CD14-positive monocyte (primary cell): Measurements from ENCODE around the gene TSC22D3. TPM values are rescaled to one million over a fixed set of nuclear protein-coding genes. Genes with fewer than 3 reads are reported as not detected.

Source experiments
- DNase-seq, 3 donors: peaks; one replicate each; pipeline ENCODE4 v3.0.0-alpha.2; 2011 to 2022
- H2AFZ ChIP-seq: 2 replicates; pipeline ENCODE4 v1.6.0; 2012; ENCODE audit warnings: mild to moderate bottlenecking, low read depth, low read length, inconsistent platforms; ENCODE audit not compliant: insufficient read depth, poor library complexity, severe bottlenecking
- H3K27ac ChIP-seq, 2 donors: 1 replicate in 1 of 2; 2 replicates in 1 of 2; pipeline ENCODE4 v1.5.1; 2012 to 2013; ENCODE audit warnings: low read length in 2 of 2, control low read depth in 1 of 2, inconsistent platforms in 1 of 2, low read depth in 1 of 2, mild to moderate bottlenecking in 1 of 2
- H3K27me3 ChIP-seq, 2 donors: one replicate each; pipeline versions ENCODE4 v1.6.0 to v1.6.1; 2011 to 2013; ENCODE audit warnings: low read length in 2 of 2; ENCODE audit not compliant: control insufficient read depth in 2 of 2, insufficient read depth in 2 of 2
- H3K36me3 ChIP-seq, 2 donors: replicated peaks in 1 of 2; 1 replicate in 1 of 2; 2 replicates in 1 of 2; pipeline versions ENCODE4 v1.5.1 to v1.6.1; 2012 to 2013; ENCODE audit warnings: low read length in 2 of 2, control low read depth in 1 of 2, inconsistent platforms in 1 of 2, mild to moderate bottlenecking in 1 of 2; ENCODE audit not compliant: insufficient read depth in 2 of 2, control insufficient read depth in 1 of 2
- H3K4me1 ChIP-seq, 2 donors: 1 replicate in 1 of 2; 2 replicates in 1 of 2; pipeline versions ENCODE4 v1.5.1 to v1.6.1; 2012 to 2013; ENCODE audit warnings: low read length in 2 of 2, control low read depth in 1 of 2, inconsistent platforms in 1 of 2, mild to moderate bottlenecking in 1 of 2, moderate library complexity in 1 of 2; ENCODE audit not compliant: insufficient read depth in 2 of 2, control insufficient read depth in 1 of 2
- H3K4me2 ChIP-seq: replicated peaks from 2 replicates; pipeline ENCODE3; 2012; ENCODE audit warnings: low read length, moderate library complexity, mild to moderate bottlenecking; ENCODE audit not compliant: poor library complexity, severe bottlenecking; ENCODE audit errors: extremely low read depth
- H3K4me3 ChIP-seq, 3 experiments: fragments of 200-600 bp in 1 of 3; sonication (generic) in 1 of 3; replicated peaks in 1 of 3; 1 replicate in 2 of 3; 2 replicates in 1 of 3; pipeline ENCODE4 v1.5.1; 2011 to 2013; ENCODE audit warnings: low read length in 3 of 3, mild to moderate bottlenecking in 3 of 3, control low read depth in 2 of 3, low read depth in 2 of 3, inconsistent platforms in 1 of 3, moderate library complexity in 1 of 3
- H3K79me2 ChIP-seq: 2 replicates; pipeline ENCODE4 v1.6.0; 2012; ENCODE audit warnings: mild to moderate bottlenecking, control low read depth, inconsistent platforms, low read length, moderate library complexity; ENCODE audit not compliant: insufficient read depth
- H3K9ac ChIP-seq: 2 replicates; pipeline ENCODE4 v1.6.0; 2017; ENCODE audit warnings: low read length, mild to moderate bottlenecking; ENCODE audit not compliant: insufficient read depth, poor library complexity, severe bottlenecking
- H3K9me3 ChIP-seq, 2 donors: replicated peaks in 1 of 2; 1 replicate in 1 of 2; 2 replicates in 1 of 2; pipeline versions ENCODE4 v1.5.1 to v1.6.1; 2012 to 2013; ENCODE audit warnings: low read length in 2 of 2, control low read depth in 1 of 2; ENCODE audit not compliant: control insufficient read depth in 1 of 2, insufficient read depth in 1 of 2
- H4K20me1 ChIP-seq: 2 replicates; pipeline ENCODE4 v1.6.0; 2012; ENCODE audit warnings: mild to moderate bottlenecking, low read length, control low read depth, moderate library complexity; ENCODE audit not compliant: insufficient read depth
- H3K27ac Mint-ChIP-seq, 7 donors: one replicate each; pipeline ENCODE4 v1.8.0; 2020; ENCODE audit warnings: mild to moderate bottlenecking in 7 of 7, mixed read lengths in 7 of 7, moderate library complexity in 6 of 7, inconsistent platforms in 2 of 7
- H3K27me3 Mint-ChIP-seq, 3 donors: one replicate each; pipeline ENCODE4 v1.8.0; 2021 to 2022; ENCODE audit warnings: low read depth in 3 of 3, mild to moderate bottlenecking in 3 of 3, mixed read lengths in 3 of 3, moderate library complexity in 3 of 3, inconsistent platforms in 1 of 3
- H3K36me3 Mint-ChIP-seq, 2 donors: one replicate each; pipeline ENCODE4 v1.8.0; 2020; ENCODE audit warnings: mixed read lengths in 2 of 2, inconsistent platforms in 1 of 2, mild to moderate bottlenecking in 1 of 2
- H3K4me1 Mint-ChIP-seq: one replicate; pipeline ENCODE4 v1.8.0; 2020; ENCODE audit warnings: mild to moderate bottlenecking, mixed read lengths
- H3K4me3 Mint-ChIP-seq, 2 donors: one replicate each; pipeline ENCODE4 v1.8.0; 2020; ENCODE audit warnings: mild to moderate bottlenecking in 2 of 2, mixed read lengths in 2 of 2, moderate library complexity in 1 of 2
- H3K9me3 Mint-ChIP-seq, 7 donors: one replicate each; pipeline ENCODE4 v1.8.0; 2020 to 2022; ENCODE audit warnings: mixed read lengths in 7 of 7, mild to moderate bottlenecking in 6 of 7, moderate library complexity in 6 of 7, inconsistent platforms in 2 of 7
- WGBS: methylation state at CpG from one replicate; pipeline ENCODE4 v1.1.5; 2013; ENCODE audit warnings: missing lambda C conversion rate; ENCODE audit not compliant: insufficient coverage; 5-methylcytosine and 5-hydroxymethylcytosine counted together
- intact Hi-C, 2 donors: fragments of 100-400 bp; cut with micrococcal nuclease; formaldehyde crosslinking; loops; one replicate each; pipeline versions ENCODE4 v1.15.0 to v1.15.1; 2023
- polyA plus RNA-seq, 3 donors: library from polyadenylated mRNA; depleted of rRNA in 1 of 3; unstranded in 2 of 3; stranded (reverse) in 1 of 3; fragments of 300-500 nt in 2 of 3; fragments of >200 nt in 1 of 3; fragmentation: Illumina TruSeq in 2 of 3; gene quantifications; 1 replicate in 2 of 3; 2 replicates in 1 of 3; pipeline ENCODE4 v1.2.3, GENCODE V29; 2012 to 2021
- TF ChIP-seq, protein P1 (sequence below): fragments of 200-600 bp; IDR thresholded peaks from one replicate; pipeline ENCODE4 v1.8.0; 2022; ENCODE audit warnings: antibody characterized with exemption, mild to moderate bottlenecking

Gene TSC22D3
- polyA plus RNA-seq, 3 donors, result 171 to 1,562 (median 326) TPM

DNA sequence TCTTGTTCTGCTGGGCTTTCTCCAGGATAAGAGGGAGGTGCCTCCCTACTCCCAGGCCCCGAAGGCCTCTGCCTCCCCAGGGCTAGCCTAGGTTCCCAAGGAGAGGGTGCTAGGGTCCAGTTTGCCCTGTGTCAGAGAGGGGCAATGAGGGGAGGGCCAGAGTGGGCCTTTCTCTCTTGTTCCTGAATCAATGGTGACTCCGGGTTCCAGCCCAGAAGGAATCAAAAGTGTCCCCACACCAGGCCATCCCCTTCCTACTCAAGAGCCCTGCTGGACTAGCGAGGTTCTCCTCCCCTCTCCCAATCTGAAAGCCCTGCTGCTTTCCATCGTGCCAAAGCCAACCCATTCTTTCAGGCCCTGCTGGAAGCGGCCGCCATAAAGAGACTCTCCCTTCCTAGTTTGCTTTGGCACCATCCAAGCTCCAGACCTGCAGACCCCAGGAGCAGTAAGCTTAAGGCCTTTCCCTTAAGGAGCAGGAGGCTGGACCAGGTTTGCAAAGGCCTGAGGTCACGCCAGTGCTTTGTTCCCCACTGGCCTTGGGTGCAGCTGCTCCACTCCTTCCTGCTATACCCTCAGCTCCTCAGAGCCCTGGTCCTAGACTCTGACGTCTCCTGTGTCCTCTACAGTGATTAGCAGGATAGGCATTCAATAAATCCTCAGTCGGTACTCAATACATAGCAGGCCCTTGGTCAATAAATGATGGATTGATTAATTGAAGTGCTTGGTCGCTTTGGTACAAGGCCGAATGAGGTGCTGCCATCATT is 10.6 kb downstream of the TSC22D3 start:
- H2AFZ ChIP-seq, result no peak overlapping the region
- H4K20me1 ChIP-seq, result no peaks in the 10 kb centered on the region
- TF ChIP-seq, protein P1, sequence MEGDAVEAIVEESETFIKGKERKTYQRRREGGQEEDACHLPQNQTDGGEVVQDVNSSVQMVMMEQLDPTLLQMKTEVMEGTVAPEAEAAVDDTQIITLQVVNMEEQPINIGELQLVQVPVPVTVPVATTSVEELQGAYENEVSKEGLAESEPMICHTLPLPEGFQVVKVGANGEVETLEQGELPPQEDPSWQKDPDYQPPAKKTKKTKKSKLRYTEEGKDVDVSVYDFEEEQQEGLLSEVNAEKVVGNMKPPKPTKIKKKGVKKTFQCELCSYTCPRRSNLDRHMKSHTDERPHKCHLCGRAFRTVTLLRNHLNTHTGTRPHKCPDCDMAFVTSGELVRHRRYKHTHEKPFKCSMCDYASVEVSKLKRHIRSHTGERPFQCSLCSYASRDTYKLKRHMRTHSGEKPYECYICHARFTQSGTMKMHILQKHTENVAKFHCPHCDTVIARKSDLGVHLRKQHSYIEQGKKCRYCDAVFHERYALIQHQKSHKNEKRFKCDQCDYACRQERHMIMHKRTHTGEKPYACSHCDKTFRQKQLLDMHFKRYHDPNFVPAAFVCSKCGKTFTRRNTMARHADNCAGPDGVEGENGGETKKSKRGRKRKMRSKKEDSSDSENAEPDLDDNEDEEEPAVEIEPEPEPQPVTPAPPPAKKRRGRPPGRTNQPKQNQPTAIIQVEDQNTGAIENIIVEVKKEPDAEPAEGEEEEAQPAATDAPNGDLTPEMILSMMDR, result no peak
- no peaks in the 10 kb centered on the region for H3K4me1 Mint-ChIP-seq
- H3K36me3 ChIP-seq, result no peaks in the 10 kb centered on the region
- H3K27ac ChIP-seq, result no peak overlapping the region
- H3K4me1 ChIP-seq, result no peaks in the 10 kb centered on the region
- H3K27ac Mint-ChIP-seq, result no peak overlapping the region
- 94% methylated on average over 3 of the region's 11 CpGs for WGBS
- no peak overlapping the region for H3K4me2 ChIP-seq
- peaks cover 0 to 2% of the 10 kb centered on the region in 2 donors for H3K27me3 ChIP-seq
- no peak overlapping the region for H3K9ac ChIP-seq
- no peaks in the 10 kb centered on the region for H3K9me3 ChIP-seq
- no peak overlapping the region for H3K4me3 Mint-ChIP-seq
- no peak for DNase-seq
- intact Hi-C loops, result no loop called here
- no peaks in the 10 kb centered on the region for H3K9me3 Mint-ChIP-seq
- no peaks in the 10 kb centered on the region for H3K79me2 ChIP-seq
- no peak overlapping the region for H3K4me3 ChIP-seq
- H3K27me3 Mint-ChIP-seq, result peaks cover 4 to 14% (median 4%) of the 10 kb centered on the region in 3 donors
- H3K36me3 Mint-ChIP-seq, result no peaks in the 10 kb centered on the region

DNA sequence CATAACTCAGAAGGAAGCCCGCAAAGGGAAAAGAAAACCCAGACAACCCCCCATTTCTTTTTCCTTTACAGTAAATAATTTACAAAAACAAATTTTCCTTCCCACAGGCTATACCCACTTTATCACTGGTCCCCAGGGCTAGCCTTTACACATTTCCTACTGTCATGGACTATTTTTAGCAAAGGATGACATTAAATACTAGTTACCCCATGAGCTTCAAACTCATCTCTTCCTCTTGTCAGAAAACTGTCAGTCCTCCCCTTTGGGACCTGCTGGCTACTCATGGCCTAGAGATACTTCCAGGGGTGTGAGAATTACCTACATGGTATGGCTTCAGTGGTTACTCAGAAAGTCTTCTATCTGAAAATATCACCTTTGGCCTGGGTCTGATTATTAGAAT is 11.9 kb downstream of the TSC22D3 start:
- TF ChIP-seq, protein P1, result no peak
- peaks cover 0 to 2% of the 10 kb centered on the region in 2 donors for H3K27me3 ChIP-seq
- no peak overlapping the region for H2AFZ ChIP-seq
- intact Hi-C loops, result no loop called here
- no CpG with 5 or more reads among the region's 1 CpG for WGBS
- no peak overlapping the region for H3K9ac ChIP-seq
- no peaks in the 10 kb centered on the region for H3K4me1 Mint-ChIP-seq
- no peaks in the 10 kb centered on the region for H4K20me1 ChIP-seq
- no peak overlapping the region for H3K27ac ChIP-seq
- no peak overlapping the region for H3K27ac Mint-ChIP-seq
- H3K9me3 Mint-ChIP-seq, result peaks cover 0 to 3% (median 0%) of the 10 kb centered on the region in 7 donors
- no peaks in the 10 kb centered on the region for H3K4me1 ChIP-seq
- no peak overlapping the region for H3K4me3 Mint-ChIP-seq
- no peak overlapping the region for H3K4me3 ChIP-seq
- no peak for DNase-seq
- no peaks in the 10 kb centered on the region for H3K79me2 ChIP-seq
- H3K9me3 ChIP-seq, result no peaks in the 10 kb centered on the region
- H3K4me2 ChIP-seq, result no peak overlapping the region
- H3K36me3 ChIP-seq, result no peaks in the 10 kb centered on the region
- H3K27me3 Mint-ChIP-seq, result peaks cover 4 to 17% (median 6%) of the 10 kb centered on the region in 3 donors
- H3K36me3 Mint-ChIP-seq, result no peaks in the 10 kb centered on the region
